Gastrocnemius medialis (tissue), 4 donors: ENCODE results near the gene MYO9B. TPM values are rescaled to one million over a fixed set of nuclear protein-coding genes. Genes with fewer than 3 reads are reported as not detected.

Source experiments
- ATAC-seq, 2 donors: fragments of 150-250 bp; one replicate each; pipeline ENCODE4 v1.9.1; 2016
- DNase-seq, 2 donors: peaks; one replicate each; pipeline ENCODE4 v3.0.0-alpha.2; 2019
- H3K27ac ChIP-seq, 4 donors: fragments of 200-600 bp; sonication (generic); 1 replicate in 1 of 4; 2 replicates in 3 of 4; pipeline ENCODE4 v1.5.1; 2016 to 2018; ENCODE audit warnings: mild to moderate bottlenecking in 2 of 4, moderate library complexity in 1 of 4
- H3K27me3 ChIP-seq, 3 donors: fragments of 200-600 bp; sonication (generic) in 2 of 3; 1 replicate in 1 of 3; 2 replicates in 2 of 3; pipeline versions ENCODE4 v1.5.1 to v1.6.0; 2016 to 2019; ENCODE audit warnings: mild to moderate bottlenecking in 1 of 3, moderate library complexity in 1 of 3
- H3K36me3 ChIP-seq, 2 donors: fragments of 200-600 bp; sonication (generic) in 1 of 2; one replicate each; pipeline ENCODE4 v1.5.1; 2017 to 2018
- H3K4me1 ChIP-seq, 2 donors: fragments of 200-600 bp; sonication (generic) in 1 of 2; one replicate each; pipeline ENCODE4 v1.5.1; 2016 to 2017; ENCODE audit warnings: mild to moderate bottlenecking in 2 of 2
- H3K4me3 ChIP-seq, 4 donors: fragments of 200-600 bp; sonication (generic) in 3 of 4; 1 replicate in 1 of 4; 2 replicates in 3 of 4; pipeline ENCODE4 v1.5.1; 2016 to 2019; ENCODE audit warnings: mild to moderate bottlenecking in 2 of 4
- H3K9me3 ChIP-seq, 3 donors: fragments of 200-600 bp; sonication (generic) in 2 of 3; 1 replicate in 1 of 3; 2 replicates in 2 of 3; pipeline ENCODE4 v1.5.1; 2016 to 2019
- POLR2A ChIP-seq, 2 donors: fragments of 450-650 bp; IDR thresholded peaks; one replicate each; pipeline ENCODE4 v1.6.1; 2017; ENCODE audit warnings: antibody characterized with exemption in 2 of 2, mild to moderate bottlenecking in 2 of 2, moderate library complexity in 2 of 2
- in situ Hi-C, 4 donors: fragments of 200-750 bp; cut with MboI; loops; one replicate each; pipeline versions ENCODE4 v1.15.0 to v1.8.0; 2017; ENCODE audit warnings: low sequenced_read_pairs in 4 of 4
- intact Hi-C: fragments of 100-400 bp; cut with DNase I; formaldehyde crosslinking; loops from one replicate; pipeline ENCODE4 v1.15.1; 2023; ENCODE audit warnings: low total_unique reads
- total RNA-seq, 4 donors: library from RNA; depleted of rRNA; stranded (reverse); fragments of >200 nt; gene quantifications; one replicate each; pipeline versions ENCODE4 v1.1.0 to v1.2.3, GENCODE V29; 2016
- TF ChIP-seq, protein P1 (sequence below), 5 experiments: fragments of 450-650 bp in 3 of 5; fragments of 200-600 bp in 2 of 5; sonication (generic) in 2 of 5; IDR thresholded peaks in 4 of 5; conservative IDR thresholded peaks in 1 of 5; 1 replicate in 4 of 5; 2 replicates in 1 of 5; pipeline ENCODE4 v1.5.1; 2016 to 2019; ENCODE audit warnings: antibody characterized with exemption in 5 of 5, mild to moderate bottlenecking in 3 of 5, moderate library complexity in 3 of 5

The MYO9B gene
- total RNA-seq, 4 donors from 2014 or later, result 20.0 to 22.1 (median 20.7) TPM

DNA sequence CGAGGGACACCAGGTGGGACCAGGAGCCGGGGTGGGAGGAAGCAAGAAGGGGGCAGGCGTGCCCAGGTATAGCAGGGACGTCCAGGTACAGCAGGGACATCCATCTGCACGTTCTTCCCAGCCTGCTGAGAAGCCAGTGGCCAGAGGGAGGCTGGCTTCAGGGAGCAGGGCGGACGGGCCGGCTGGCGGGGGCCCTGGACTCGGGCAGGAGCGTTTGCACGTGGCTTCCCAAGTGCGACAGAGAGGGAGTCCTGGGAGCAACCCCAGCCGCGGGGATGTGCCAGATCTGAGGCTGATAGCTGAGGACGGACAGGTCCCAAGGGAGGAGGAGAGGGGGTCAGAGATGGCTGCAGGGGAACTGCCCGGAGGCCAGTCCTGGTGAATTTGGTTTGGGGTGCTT, 36.7 kb downstream of the MYO9B start:
- DNase-seq (no peak), ATAC-seq (no peak)
- Histone ChIP-seq H3K36me3 (no peaks in the 10 kb centered on the region), H3K4me1 (peaks cover 0 to 3% of the 10 kb centered on the region in 2 donors), H3K27me3 (no peaks in the 10 kb centered on the region), H3K9me3 (no peaks in the 10 kb centered on the region), H3K27ac (no peak overlapping the region), H3K4me3 (no peak overlapping the region)
- TF ChIP-seq, protein P1, sequence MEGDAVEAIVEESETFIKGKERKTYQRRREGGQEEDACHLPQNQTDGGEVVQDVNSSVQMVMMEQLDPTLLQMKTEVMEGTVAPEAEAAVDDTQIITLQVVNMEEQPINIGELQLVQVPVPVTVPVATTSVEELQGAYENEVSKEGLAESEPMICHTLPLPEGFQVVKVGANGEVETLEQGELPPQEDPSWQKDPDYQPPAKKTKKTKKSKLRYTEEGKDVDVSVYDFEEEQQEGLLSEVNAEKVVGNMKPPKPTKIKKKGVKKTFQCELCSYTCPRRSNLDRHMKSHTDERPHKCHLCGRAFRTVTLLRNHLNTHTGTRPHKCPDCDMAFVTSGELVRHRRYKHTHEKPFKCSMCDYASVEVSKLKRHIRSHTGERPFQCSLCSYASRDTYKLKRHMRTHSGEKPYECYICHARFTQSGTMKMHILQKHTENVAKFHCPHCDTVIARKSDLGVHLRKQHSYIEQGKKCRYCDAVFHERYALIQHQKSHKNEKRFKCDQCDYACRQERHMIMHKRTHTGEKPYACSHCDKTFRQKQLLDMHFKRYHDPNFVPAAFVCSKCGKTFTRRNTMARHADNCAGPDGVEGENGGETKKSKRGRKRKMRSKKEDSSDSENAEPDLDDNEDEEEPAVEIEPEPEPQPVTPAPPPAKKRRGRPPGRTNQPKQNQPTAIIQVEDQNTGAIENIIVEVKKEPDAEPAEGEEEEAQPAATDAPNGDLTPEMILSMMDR (IDR thresholded peaks at IDR 0.05 in 4 of 5, conservative IDR thresholded peaks at IDR 0.05 in 1 of 5), result no peak
- TF ChIP-seq POLR2A (IDR thresholded peaks at IDR 0.05), result no peak
- in situ Hi-C loops (no loop called here), intact Hi-C loops (no loop called here)

DNA sequence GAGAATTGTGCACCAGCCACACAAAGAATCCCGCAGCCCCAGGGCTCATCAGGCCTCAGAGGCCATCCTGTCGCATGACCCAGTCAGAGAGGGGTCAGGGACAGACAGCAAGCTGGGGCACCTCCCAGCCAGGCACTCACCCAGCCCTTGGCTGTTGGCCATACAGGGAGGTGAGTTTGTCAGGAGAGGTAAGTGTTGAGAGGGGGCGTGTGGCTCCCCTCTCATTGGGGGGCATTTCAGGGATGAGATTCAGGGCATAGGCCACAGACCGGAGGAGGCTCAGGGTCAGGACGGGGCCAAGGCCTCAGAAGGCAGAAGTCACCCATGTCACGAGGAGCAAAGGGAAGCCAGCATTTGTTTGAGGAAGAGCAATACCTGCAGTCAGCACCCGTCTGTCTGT, 37.1 kb downstream of the MYO9B start:
- no peak overlapping the region for H3K27ac ChIP-seq
- H3K4me1 ChIP-seq, result peaks cover 0 to 3% of the 10 kb centered on the region in 2 donors
- DNase-seq (no peak), ATAC-seq (no peak)
- no peak overlapping the region for H3K4me3 ChIP-seq
- in situ Hi-C loops (no loop called here), intact Hi-C loops (no loop called here)
- no peaks in the 10 kb centered on the region for H3K27me3 ChIP-seq
- no peak for TF ChIP-seq POLR2A (IDR thresholded peaks at IDR 0.05)
- TF ChIP-seq, protein P1 (IDR thresholded peaks at IDR 0.05 in 4 of 5, conservative IDR thresholded peaks at IDR 0.05 in 1 of 5), result no peak
- no peaks in the 10 kb centered on the region for H3K9me3 ChIP-seq
- no peaks in the 10 kb centered on the region for H3K36me3 ChIP-seq

DNA sequence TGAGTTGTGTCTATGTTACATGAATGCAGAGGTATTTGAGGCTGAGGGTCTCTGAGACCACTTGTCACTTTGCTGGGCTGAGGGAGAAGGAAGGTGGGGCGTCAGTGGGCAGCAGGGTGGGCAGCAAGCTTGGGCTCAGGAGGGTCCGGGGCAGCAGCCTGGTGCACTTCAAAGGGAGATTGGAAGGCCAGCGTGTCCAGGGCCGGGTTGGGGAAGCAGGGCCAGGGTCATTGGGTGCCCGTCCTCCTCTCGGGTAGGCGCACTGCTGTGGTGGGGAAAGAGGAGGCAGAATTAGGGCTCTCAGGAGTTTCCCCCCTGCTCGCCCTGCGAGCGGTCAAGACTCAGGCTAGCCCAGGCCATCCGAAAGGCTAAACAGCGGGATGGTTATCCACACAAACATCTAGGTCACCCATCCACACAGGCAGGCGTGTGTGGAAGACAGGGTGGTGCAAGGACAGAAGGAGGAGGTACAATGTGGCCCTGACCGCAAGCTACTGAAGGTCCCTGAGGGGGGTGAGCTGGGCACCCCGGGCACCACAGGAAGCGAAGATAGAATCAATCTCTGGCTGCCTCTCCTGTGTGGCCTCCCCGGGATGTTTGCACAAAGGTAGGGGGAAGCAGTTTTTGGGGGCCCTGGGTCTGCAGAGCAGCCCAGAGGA, 37.7 kb downstream of the MYO9B start:
- Histone ChIP-seq H3K27ac (no peak overlapping the region), H3K4me3 (no peak overlapping the region), H3K27me3 (no peaks in the 10 kb centered on the region), H3K4me1 (peaks cover 0 to 3% of the 10 kb centered on the region in 2 donors), H3K9me3 (no peaks in the 10 kb centered on the region), H3K36me3 (no peaks in the 10 kb centered on the region)
- no peak for ATAC-seq
- no peak for TF ChIP-seq POLR2A (IDR thresholded peaks at IDR 0.05)
- TF ChIP-seq, protein P1 (IDR thresholded peaks at IDR 0.05 in 4 of 5, conservative IDR thresholded peaks at IDR 0.05 in 1 of 5), result no peak
- in situ Hi-C loops (no loop called here), intact Hi-C loops (no loop called here)
- DNase-seq, result no peak

DNA sequence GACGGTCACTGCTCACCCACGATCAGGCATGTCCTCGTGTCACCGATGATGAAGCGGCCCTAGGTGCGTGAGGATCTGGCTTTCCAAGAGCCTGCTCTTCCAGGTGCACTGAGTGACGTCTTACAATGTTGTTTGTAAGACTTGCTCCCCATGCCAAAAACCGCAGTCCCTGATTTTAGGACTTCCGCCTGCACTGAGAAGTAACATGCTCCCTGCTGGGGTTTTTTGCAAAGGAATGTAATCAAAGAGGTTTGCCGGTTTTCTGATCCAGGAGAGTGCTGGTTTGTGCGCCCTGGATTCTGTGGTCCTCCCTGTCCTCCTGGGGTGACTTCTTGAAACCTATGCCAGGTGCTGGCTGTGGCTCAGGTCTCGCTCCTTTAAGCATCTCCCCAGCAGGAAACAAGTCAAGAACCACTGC, 38.8 kb downstream of the MYO9B start:
- H3K27me3 ChIP-seq, result no peaks in the 10 kb centered on the region
- no peaks in the 10 kb centered on the region for H3K9me3 ChIP-seq
- ATAC-seq (no peak), DNase-seq (no peak)
- TF ChIP-seq POLR2A (IDR thresholded peaks at IDR 0.05), result no peak
- TF ChIP-seq, protein P1 (IDR thresholded peaks at IDR 0.05 in 4 of 5, conservative IDR thresholded peaks at IDR 0.05 in 1 of 5), result no peak
- H3K27ac ChIP-seq, result no peak overlapping the region
- no peak overlapping the region for H3K4me3 ChIP-seq
- H3K4me1 ChIP-seq, result no peaks in the 10 kb centered on the region
- in situ Hi-C loops, result no loop called here
- intact Hi-C loops, result no loop called here
- no peaks in the 10 kb centered on the region for H3K36me3 ChIP-seq
